MCF 10A (cell line): ENCODE data around the gene PRRX2. TPM values are rescaled to one million over a fixed set of nuclear protein-coding genes. Genes with fewer than 3 reads are reported as not detected.

ENCODE experiments used
- BruUV-seq: library from RNA; stranded (reverse); fragments of 400-500 nt; replicated peaks from 2 replicates; lab custom pipeline; 2021; lab: Mats Ljungman, UMichigan
- CTCF ChIA-PET: fragments of 300-600 bp; sonication (Branson Sonifier 250); formaldehyde crosslinking; extraction: SDS; loops from one replicate; lab custom pipeline; 2021; ENCODE audit warnings: antibody characterized with exemption, inconsistent platforms; lab: Yijun Ruan, JAX
- POLR2A ChIA-PET: fragments of 300-600, 350-650 bp; sonication (Branson Sonifier 250); formaldehyde crosslinking; extraction: SDS; loops from one replicate; lab custom pipeline; 2020; ENCODE audit warnings: antibody characterized with exemption, inconsistent platforms; lab: Yijun Ruan, JAX
- DNase-seq: peaks from one replicate; pipeline ENCODE4 v3.0.0-alpha.2; 2018; ENCODE audit not compliant: unreplicated experiment
- H3K27ac Mint-ChIP-seq: one replicate; pipeline ENCODE4 v1.8.0; 2022; ENCODE audit warnings: mild to moderate bottlenecking, low read depth, mixed read lengths; ENCODE audit not compliant: unreplicated experiment
- H3K27me3 Mint-ChIP-seq: one replicate; pipeline ENCODE4 v1.8.0; 2022; ENCODE audit warnings: mixed read lengths; ENCODE audit not compliant: insufficient read depth, unreplicated experiment
- H3K36me3 Mint-ChIP-seq: one replicate; pipeline ENCODE4 v1.8.0; 2022; ENCODE audit warnings: mild to moderate bottlenecking, moderate library complexity, mixed read lengths; ENCODE audit not compliant: insufficient read depth, unreplicated experiment
- H3K4me1 Mint-ChIP-seq: one replicate; pipeline ENCODE4 v1.8.0; 2022; ENCODE audit warnings: mixed read lengths; ENCODE audit not compliant: insufficient read depth, unreplicated experiment
- H3K4me3 Mint-ChIP-seq: one replicate; pipeline ENCODE4 v1.8.0; 2022; ENCODE audit warnings: mild to moderate bottlenecking, moderate library complexity, mixed read lengths; ENCODE audit not compliant: unreplicated experiment
- H3K9me3 Mint-ChIP-seq: one replicate; pipeline ENCODE4 v1.8.0; 2022; ENCODE audit warnings: mixed read lengths; ENCODE audit not compliant: unreplicated experiment
- CTCF ChIP-seq: fragments of 200-600 bp; IDR thresholded peaks from one replicate; pipeline ENCODE4 v1.8.0; 2022; ENCODE audit warnings: antibody characterized with exemption, mild to moderate bottlenecking; ENCODE audit not compliant: unreplicated experiment
- intact Hi-C: fragments of 100-400 bp; cut with micrococcal nuclease; formaldehyde crosslinking; loops from 2 replicates; pipeline ENCODE4 v1.14.1; 2022
- total RNA-seq: library from RNA; stranded (reverse); gene quantifications from 2 replicates; pipeline ENCODE4 v1.2.3, GENCODE V29; 2022

PRRX2 gene
- total RNA-seq, 1 experiment from 2014 or later: not detected

GRCh38 chr9:129628709-129629108 lies 36.7 kb upstream of the PRRX2 start:
- Mint-ChIP-seq H3K9me3 (no peaks in the 10 kb centered on the region), H3K27ac (no peak overlapping the region), H3K4me3 (no peak overlapping the region), H3K4me1 (peaks cover 36% of the 10 kb centered on the region), H3K27me3 (no peaks in the 10 kb centered on the region), H3K36me3 (peaks cover 25% of the 10 kb centered on the region)
- BruUV-seq: no TSS peak
- ChIA-PET POLR2A (interaction anchor here (0.6 to 7.2 kb wide), 4 partner anchors 11 to 490 kb away, joined by 3 to 55 read pairs (median 4); partner anchors contain the start of gene ASB6), CTCF (interaction anchor here (1.1 to 5.0 kb wide), 2 partner anchors 11 to 158 kb away, joined by 3 to 23 read pairs; no protein-coding TSS in a partner anchor)
- DNase-seq: no peak
- intact Hi-C loops: loop anchor here (10.0 kb wide), 1 partner anchor 1074 kb away; the partner anchor contains the start of gene SPTAN1
- no peak for TF ChIP-seq CTCF

GRCh38 chr9:129629251-129629820 lies 36.1 kb upstream of the PRRX2 start:
- Mint-ChIP-seq H3K36me3 (peaks cover 31% of the 10 kb centered on the region), H3K27ac (no peak overlapping the region), H3K4me1 (peaks cover 32% of the 10 kb centered on the region), H3K27me3 (no peaks in the 10 kb centered on the region), H3K9me3 (no peaks in the 10 kb centered on the region), H3K4me3 (no peak overlapping the region)
- intact Hi-C loops: loop anchor here (10.0 kb wide), 1 partner anchor 1075 kb away; the partner anchor contains the start of gene SPTAN1
- no peak for DNase-seq
- BruUV-seq: no TSS peak
- no peak for TF ChIP-seq CTCF
- POLR2A ChIA-PET: interaction anchor here (1.4 to 7.2 kb wide), 3 partner anchors 10 to 488 kb away, joined by 4 to 55 read pairs (median 4); partner anchors contain the start of gene ASB6
- CTCF ChIA-PET: interaction anchor here (0.6 to 5.0 kb wide), 5 partner anchors 11 to 738 kb away, joined by 3 to 23 read pairs (median 3); no protein-coding TSS in a partner anchor

- Mint-ChIP-seq H3K4me3 (peak overlapping the region; percentile 51), H3K27ac (peak overlapping the region; percentile 88), H3K4me1 (peaks cover 32% of the 10 kb centered on the region), H3K27me3 (no peaks in the 10 kb centered on the region), H3K36me3 (peaks cover 48% of the 10 kb centered on the region), H3K9me3 (no peaks in the 10 kb centered on the region)
- intact Hi-C loops: no loop called here
- peak; percentile 82 for DNase-seq
- ChIA-PET CTCF (interaction anchor here (0.5 to 5.0 kb wide), 8 partner anchors 9 to 491 kb away, joined by 3 to 23 read pairs (median 5); partner anchors contain the start of gene C9orf50), POLR2A (interaction anchor here (0.8 to 7.2 kb wide), 7 partner anchors 8 to 491 kb away, joined by 3 to 55 read pairs (median 4); partner anchors contain the start of genes ASB6 and IER5L)
- no TSS peak for BruUV-seq
- TF ChIP-seq CTCF: no peak
These were observed 34.3 kb upstream of the PRRX2 start for GRCh38 chr9:129630967-129631673.
